BE2C (cell line): Measurements from ENCODE around the gene MTMR1.

Experiments
- DNase-seq: peaks from one replicate; pipeline ENCODE4 v3.0.0-alpha.2; 2020
- H3K27me3 ChIP-seq: fragments of 250-450 bp; sonication (Bioruptor Pico); 2 replicates; pipeline ENCODE4 v1.5.1; 2020; ENCODE audit warnings: mild to moderate bottlenecking
- H3K36me3 ChIP-seq: fragments of 250-450 bp; sonication (Bioruptor Pico); 2 replicates; pipeline ENCODE4 v1.5.1; 2020; ENCODE audit warnings: mild to moderate bottlenecking
- H3K4me1 ChIP-seq: fragments of 250-450 bp; sonication (Bioruptor Pico); 2 replicates; pipeline ENCODE4 v1.5.1; 2020
- H3K4me3 ChIP-seq: 2 replicates; pipeline ENCODE4 v1.5.1; 2011; ENCODE audit warnings: low read depth, low read length
- H3K9me3 ChIP-seq: fragments of 250-450 bp; sonication (Bioruptor Pico); 2 replicates; pipeline ENCODE4 v1.5.1; 2020
- CTCF ChIP-seq: IDR thresholded peaks from 2 replicates; pipeline ENCODE4 v1.5.1; 2012; ENCODE audit warnings: mild to moderate bottlenecking, low read depth, low read length

MTMR1 gene

GRCh38 chrX:150752124-150752523 lies 58.9 kb downstream of the MTMR1 start:
- Histone ChIP-seq H3K9me3 (no peaks in the 10 kb centered on the region), H3K27me3 (no peaks in the 10 kb centered on the region), H3K4me3 (no peak overlapping the region), H3K36me3 (no peaks in the 10 kb centered on the region), H3K4me1 (no peaks in the 10 kb centered on the region)
- TF ChIP-seq CTCF = no peak
- no peak for DNase-seq

DNA sequence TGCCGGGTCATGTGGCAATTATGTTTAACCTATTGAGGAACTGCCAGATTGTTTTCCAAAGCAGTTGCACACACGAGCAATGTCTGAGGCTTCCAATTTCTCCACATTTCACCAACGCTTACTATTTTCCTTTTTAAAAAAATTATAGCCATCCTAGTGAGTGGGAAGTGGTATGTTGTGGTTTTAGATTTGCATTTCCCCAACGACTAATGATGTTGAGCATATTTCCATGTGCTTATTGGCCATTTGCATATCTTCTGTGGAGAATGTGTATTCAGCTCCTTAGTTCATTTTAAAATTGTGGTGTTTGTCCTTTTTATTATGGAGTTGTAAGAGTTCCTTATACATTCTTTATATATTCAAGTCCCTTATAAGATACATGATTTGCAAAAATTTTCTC lies 60.2 kb downstream of the MTMR1 start:
- Histone ChIP-seq H3K36me3 (no peaks in the 10 kb centered on the region), H3K4me3 (no peak overlapping the region), H3K27me3 (no peaks in the 10 kb centered on the region), H3K4me1 (no peaks in the 10 kb centered on the region), H3K9me3 (no peaks in the 10 kb centered on the region)
- no peak for DNase-seq
- TF ChIP-seq CTCF = no peak

DNA sequence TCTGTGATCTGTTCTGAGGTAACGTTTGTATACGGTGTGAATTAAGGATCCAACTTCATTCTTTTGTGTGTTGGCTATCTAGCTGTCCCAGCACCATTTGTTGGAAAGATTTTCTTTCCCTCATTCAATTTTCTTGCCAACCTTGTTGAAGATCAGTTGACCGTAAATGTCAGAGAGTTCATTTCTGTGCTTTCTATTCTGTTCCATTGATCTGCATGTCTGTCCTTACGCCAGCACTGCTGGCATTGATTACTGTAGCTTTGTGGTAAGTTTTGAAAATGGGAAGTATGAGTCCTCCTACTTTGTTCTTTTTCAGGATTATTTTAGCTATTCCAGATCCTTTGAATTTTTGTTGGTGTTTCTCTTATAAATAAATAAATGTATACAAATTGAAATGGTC lies 60.8 kb downstream of the MTMR1 start:
- Histone ChIP-seq H3K36me3 (no peaks in the 10 kb centered on the region), H3K27me3 (no peaks in the 10 kb centered on the region), H3K4me3 (no peak overlapping the region), H3K4me1 (no peaks in the 10 kb centered on the region), H3K9me3 (no peaks in the 10 kb centered on the region)
- TF ChIP-seq CTCF = no peak
- no peak for DNase-seq

DNA sequence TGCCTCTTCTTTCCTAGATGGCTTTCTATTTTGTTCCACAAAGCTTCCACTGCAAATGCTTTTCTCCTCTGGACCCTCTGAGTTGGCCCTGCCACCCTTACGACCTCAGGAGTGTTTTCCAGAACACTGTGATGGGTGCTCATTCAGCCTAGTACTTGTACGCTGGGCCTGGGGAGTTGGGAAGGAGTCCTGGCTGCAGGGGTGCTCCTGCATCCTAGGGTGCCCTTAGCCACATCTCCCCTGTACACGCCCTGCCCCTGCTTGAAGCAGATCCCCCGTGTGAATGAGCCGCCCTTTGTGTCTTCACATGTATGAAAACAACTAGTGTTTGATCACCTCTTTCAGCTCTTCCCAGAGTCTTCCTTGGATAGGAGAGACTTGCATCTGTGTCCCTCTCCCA lies 64.2 kb downstream of the MTMR1 start:
- H3K36me3 ChIP-seq = no peaks in the 10 kb centered on the region
- H3K4me1 ChIP-seq = no peaks in the 10 kb centered on the region
- H3K9me3 ChIP-seq = no peaks in the 10 kb centered on the region
- TF ChIP-seq CTCF = no peak
- no peak overlapping the region for H3K4me3 ChIP-seq
- no peak for DNase-seq
- no peaks in the 10 kb centered on the region for H3K27me3 ChIP-seq

DNA sequence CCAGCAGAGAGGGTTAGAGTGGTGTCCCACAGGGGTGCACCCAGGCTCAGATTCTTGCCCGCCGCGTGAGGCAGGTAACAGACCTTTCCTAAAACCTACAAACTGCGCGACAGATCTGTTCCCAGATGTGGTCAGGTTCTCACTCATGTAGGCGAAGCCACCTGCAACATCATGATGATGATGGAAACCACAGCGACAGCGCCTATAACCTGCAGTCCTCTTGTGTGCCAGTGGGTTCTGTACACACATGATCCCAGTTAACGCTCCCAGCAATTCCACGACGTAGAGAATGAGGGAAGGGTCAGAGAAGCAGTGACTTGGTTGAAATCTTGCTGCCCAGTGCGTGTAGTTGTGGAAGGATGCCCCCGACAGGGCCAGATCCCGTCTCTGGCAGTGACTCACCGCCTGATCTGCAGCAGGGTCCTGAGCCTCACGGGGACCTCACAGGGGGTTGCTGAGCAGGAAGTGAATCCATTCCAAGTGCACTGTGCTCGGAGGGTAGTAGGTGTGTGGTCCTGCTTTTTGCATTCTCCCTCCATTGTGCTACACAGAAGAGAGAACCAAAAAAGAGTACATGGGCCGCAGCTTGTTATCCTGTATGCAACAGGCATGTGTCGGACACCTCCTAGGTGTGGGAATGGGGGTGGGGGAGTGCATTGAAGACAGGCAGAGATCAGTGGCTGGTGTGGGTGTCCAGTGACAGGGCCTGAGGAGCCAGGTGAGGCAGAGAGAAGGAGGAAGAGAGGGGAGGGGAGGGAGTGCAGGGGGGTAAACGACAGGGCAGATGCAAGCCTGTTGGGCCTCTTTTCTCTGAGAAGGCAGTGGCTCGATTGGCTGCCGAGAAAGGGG lies 66.6 kb downstream of the MTMR1 start:
- Histone ChIP-seq H3K27me3 (no peaks in the 10 kb centered on the region), H3K4me1 (no peaks in the 10 kb centered on the region), H3K4me3 (no peak overlapping the region), H3K9me3 (no peaks in the 10 kb centered on the region), H3K36me3 (no peaks in the 10 kb centered on the region)
- no peak for DNase-seq
- no peak for TF ChIP-seq CTCF

DNA sequence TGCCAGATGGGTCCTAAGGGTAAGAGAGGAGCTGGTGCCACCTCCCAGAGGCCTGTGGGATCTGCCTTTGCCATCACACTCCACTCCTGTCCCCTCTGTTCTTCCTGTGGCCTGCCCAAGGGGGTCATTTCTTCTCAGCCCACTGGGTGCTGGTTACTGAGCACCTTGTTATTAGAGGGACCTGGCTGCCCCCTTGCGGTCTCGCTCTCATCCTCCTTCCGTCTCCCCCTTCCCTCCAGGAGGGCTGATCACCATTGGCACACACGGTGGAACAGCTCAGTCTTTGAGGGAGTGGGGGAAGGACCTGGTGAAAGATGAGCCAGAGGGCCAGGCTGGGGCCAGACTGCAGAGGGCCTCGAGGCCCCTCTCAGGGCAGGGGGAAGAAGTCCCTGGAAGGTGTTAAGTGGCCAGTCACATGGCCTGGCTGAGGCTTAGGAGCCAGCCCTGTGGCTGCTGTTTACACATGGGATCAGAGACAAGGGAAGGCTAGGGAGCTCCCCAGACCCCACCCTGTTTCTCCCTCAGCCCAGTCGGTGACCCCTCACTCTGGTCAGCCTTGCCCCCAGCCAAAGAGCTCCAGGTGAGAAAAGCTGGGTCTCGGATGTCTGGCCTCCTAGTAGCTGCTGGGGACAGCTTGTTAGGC lies 68.1 kb downstream of the MTMR1 start:
- no peaks in the 10 kb centered on the region for H3K36me3 ChIP-seq
- no peaks in the 10 kb centered on the region for H3K27me3 ChIP-seq
- no peak for DNase-seq
- no peaks in the 10 kb centered on the region for H3K4me1 ChIP-seq
- TF ChIP-seq CTCF = no peak
- H3K9me3 ChIP-seq = no peaks in the 10 kb centered on the region
- H3K4me3 ChIP-seq = no peak overlapping the region
